NT2/D1 (cell line): ENCODE measurements around the gene HEPACAM2.

ENCODE experiments used
- DNase-seq: peaks from one replicate; pipeline ENCODE4 v3.0.0-alpha.2; 2011; ENCODE audit warnings: low read depth, low spot score
- H3K27me3 ChIP-seq: 2 replicates; pipeline ENCODE4 v1.6.0; 2011; ENCODE audit warnings: mild to moderate bottlenecking; ENCODE audit not compliant: insufficient read length, insufficient read depth
- H3K36me3 ChIP-seq: 2 replicates; pipeline ENCODE4 v1.6.1; 2011; ENCODE audit warnings: mild to moderate bottlenecking, low read length, mixed read lengths; ENCODE audit not compliant: insufficient read depth, insufficient read length
- H3K4me1 ChIP-seq: 2 replicates; pipeline ENCODE4 v1.5.1; 2011; ENCODE audit not compliant: insufficient read depth, insufficient read length
- H3K4me3 ChIP-seq: 2 replicates; pipeline ENCODE4 v1.5.1; 2011; ENCODE audit warnings: low read depth; ENCODE audit not compliant: insufficient read length
- H3K9ac ChIP-seq: 2 replicates; pipeline ENCODE4 v1.6.0; 2011; ENCODE audit warnings: low read depth; ENCODE audit not compliant: insufficient read length
- H3K9me3 ChIP-seq: 2 replicates; pipeline ENCODE4 v1.5.1; 2011; ENCODE audit warnings: mild to moderate bottlenecking, low read length; ENCODE audit not compliant: insufficient read depth
- SUZ12 ChIP-seq: IDR thresholded peaks from 2 replicates; pipeline ENCODE4 v1.6.1; 2011; ENCODE audit not compliant: insufficient read length, insufficient read depth; ENCODE audit errors: extremely low read depth
- YY1 ChIP-seq: IDR thresholded peaks from 2 replicates; pipeline ENCODE4 v1.6.1; 2011; ENCODE audit not compliant: insufficient read length, insufficient read depth
- ZNF274 ChIP-seq: IDR thresholded peaks from 2 replicates; pipeline ENCODE4 v1.6.1; 2011; ENCODE audit warnings: mild to moderate bottlenecking, low read depth, low read length

The HEPACAM2 gene

GRCh38 chr7:93161181-93161762 lies 65.0 kb downstream of the HEPACAM2 start:
- DNase-seq = no peak
- H3K4me1 ChIP-seq = no peaks in the 10 kb centered on the region
- H3K36me3 ChIP-seq = no peaks in the 10 kb centered on the region
- TF ChIP-seq SUZ12 (no peak), YY1 (no peak), ZNF274 (no peak)
- no peak overlapping the region for H3K9ac ChIP-seq
- peaks cover 10% of the 10 kb centered on the region; the same call in 1 of the 2 replicates for H3K9me3 ChIP-seq
- H3K27me3 ChIP-seq = no peaks in the 10 kb centered on the region
- H3K4me3 ChIP-seq = no peak overlapping the region

- no peaks in the 10 kb centered on the region for H3K4me1 ChIP-seq
These were observed 65.9 kb downstream of the HEPACAM2 start for GRCh38 chr7:93160410-93160809.

GRCh38 chr7:93159490-93159889 lies 66.8 kb downstream of the HEPACAM2 start:
- H3K27me3 ChIP-seq = no peaks in the 10 kb centered on the region
- H3K4me3 ChIP-seq = no peak overlapping the region
- DNase-seq = no peak
- H3K9me3 ChIP-seq = peaks cover 10% of the 10 kb centered on the region; the same call in 1 of the 2 replicates
- H3K4me1 ChIP-seq = no peaks in the 10 kb centered on the region
- no peak overlapping the region for H3K9ac ChIP-seq
- no peaks in the 10 kb centered on the region for H3K36me3 ChIP-seq
- TF ChIP-seq SUZ12 = no peak
- no peak for TF ChIP-seq ZNF274
- TF ChIP-seq YY1 = no peak

More at GRCh38 chr7:93160410-93160809, 65.9 kb downstream of the HEPACAM2 start:
- peaks cover 10% of the 10 kb centered on the region; the same call in 1 of the 2 replicates for H3K9me3 ChIP-seq
- no peaks in the 10 kb centered on the region for H3K36me3 ChIP-seq
- no peak overlapping the region for H3K4me3 ChIP-seq
- H3K9ac ChIP-seq = no peak overlapping the region
- no peaks in the 10 kb centered on the region for H3K27me3 ChIP-seq
- DNase-seq = no peak
- TF ChIP-seq ZNF274 = no peak
- no peak for TF ChIP-seq YY1
- TF ChIP-seq SUZ12 = no peak

DNA sequence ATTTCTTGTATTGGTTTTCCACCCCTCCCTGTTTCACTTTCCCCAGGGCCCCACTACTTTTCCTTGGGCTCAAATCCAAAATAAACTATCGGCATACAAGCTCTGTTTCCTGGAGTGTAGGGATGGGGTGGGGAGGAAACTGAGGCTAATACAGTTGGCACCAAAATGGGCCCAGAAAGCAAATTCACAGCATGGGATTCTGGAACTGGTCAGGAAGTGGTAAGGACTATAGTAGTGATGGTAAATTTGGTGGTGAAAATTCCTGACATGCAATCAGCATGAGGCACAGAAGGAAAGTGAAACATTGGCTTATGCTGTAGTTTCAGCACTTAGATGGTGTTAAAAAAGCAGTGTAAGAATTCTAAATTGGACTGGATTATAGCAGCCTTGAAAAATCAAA lies 69.4 kb downstream of the HEPACAM2 start:
- H3K4me1 ChIP-seq = no peaks in the 10 kb centered on the region
- no peaks in the 10 kb centered on the region for H3K27me3 ChIP-seq
- no peak overlapping the region for H3K4me3 ChIP-seq
- no peaks in the 10 kb centered on the region for H3K36me3 ChIP-seq
- DNase-seq = no peak
- H3K9me3 ChIP-seq = 0 out of 2 replicates have a peak, but pooled peaks cover 3% of the 10 kb centered on the region
- H3K9ac ChIP-seq = no peak overlapping the region
- TF ChIP-seq YY1 (no peak), SUZ12 (no peak), ZNF274 (no peak)

GRCh38 chr7:93150200-93150835 lies 76.0 kb downstream of the HEPACAM2 start:
- no peaks in the 10 kb centered on the region for H3K9me3 ChIP-seq
- H3K4me3 ChIP-seq = no peak overlapping the region
- H3K36me3 ChIP-seq = no peaks in the 10 kb centered on the region
- H3K9ac ChIP-seq = no peak overlapping the region
- no peak for TF ChIP-seq SUZ12
- no peak for TF ChIP-seq YY1
- TF ChIP-seq ZNF274 = no peak
- no peak for DNase-seq
- no peaks in the 10 kb centered on the region for H3K27me3 ChIP-seq
- no peaks in the 10 kb centered on the region for H3K4me1 ChIP-seq

DNA sequence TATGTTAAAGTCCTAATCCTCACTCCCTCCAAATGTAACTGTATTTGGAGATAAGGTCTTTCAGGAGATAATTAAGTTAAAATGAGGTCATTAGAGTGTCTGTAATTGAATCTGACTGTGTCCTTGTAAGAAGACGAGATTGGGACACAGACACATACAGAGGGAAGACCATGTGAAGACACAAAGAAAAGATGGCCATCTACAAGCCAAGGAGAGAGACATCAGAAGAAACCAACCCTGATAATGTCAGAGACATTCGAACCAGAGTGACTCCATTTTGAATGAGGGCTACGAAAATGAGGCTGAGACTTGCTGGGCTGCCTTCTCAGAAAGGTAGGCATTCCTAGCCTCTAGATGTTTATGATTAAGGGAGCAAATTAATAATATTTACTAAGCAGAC lies 77.5 kb downstream of the HEPACAM2 start:
- H3K9ac ChIP-seq = no peak overlapping the region
- no peaks in the 10 kb centered on the region for H3K9me3 ChIP-seq
- no peaks in the 10 kb centered on the region for H3K27me3 ChIP-seq
- H3K36me3 ChIP-seq = no peaks in the 10 kb centered on the region
- TF ChIP-seq ZNF274 (no peak), YY1 (no peak), SUZ12 (no peak)
- H3K4me1 ChIP-seq = no peaks in the 10 kb centered on the region
- no peak for DNase-seq
- no peak overlapping the region for H3K4me3 ChIP-seq

GRCh38 chr7:93148144-93148543 lies 78.1 kb downstream of the HEPACAM2 start, which contains the start of gene SAMD9L:
Gene SAMD9L, minus strand, starts transcription at chr7:93148385. Its CDS starts 12,414 bp downstream, at chr7:93135971.
- H3K27me3 ChIP-seq = no peaks in the 10 kb centered on the region
- H3K9me3 ChIP-seq = no peaks in the 10 kb centered on the region
- DNase-seq = no peak
- TF ChIP-seq ZNF274 (no peak), SUZ12 (no peak), YY1 (no peak)
- no peak within 1 kb of the TSS for H3K4me3 ChIP-seq
- H3K9ac ChIP-seq = no peak within 1 kb of the TSS
- H3K4me1 ChIP-seq = no peaks in the 10 kb centered on the region
- H3K36me3 ChIP-seq = no peaks in the 10 kb centered on the region

DNA sequence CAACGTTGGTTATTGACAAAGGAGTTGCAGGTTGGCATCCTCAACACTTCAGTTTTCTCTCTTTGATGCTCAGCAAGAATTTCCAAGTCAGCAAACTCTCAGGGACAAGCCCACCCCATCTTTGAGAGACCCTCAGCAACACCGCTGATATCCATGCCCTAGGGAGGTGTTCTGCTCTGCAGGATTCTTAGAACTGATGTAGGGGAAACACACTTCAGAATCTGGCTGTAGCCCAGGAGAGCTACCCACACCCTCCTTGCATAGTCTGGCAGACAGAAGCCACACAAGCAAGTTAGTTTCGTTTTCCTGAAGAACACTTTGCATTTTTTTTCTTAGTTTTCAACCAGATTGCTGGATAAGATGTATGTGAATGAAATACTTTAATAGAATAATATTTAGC lies 78.9 kb downstream of the HEPACAM2 start:
- DNase-seq = no peak
- Histone ChIP-seq H3K4me1 (no peaks in the 10 kb centered on the region), H3K4me3 (no peak overlapping the region), H3K9ac (no peak overlapping the region), H3K36me3 (no peaks in the 10 kb centered on the region), H3K9me3 (no peaks in the 10 kb centered on the region), H3K27me3 (no peaks in the 10 kb centered on the region)
- TF ChIP-seq YY1 = no peak
- no peak for TF ChIP-seq ZNF274
- no peak for TF ChIP-seq SUZ12
